GM19328 (cell line): ENCODE measurements around the gene S100A9.
"Not testable (repeated sequence)": the region's sequence is repeated elsewhere in the genome, so short reads cannot be mapped to it uniquely, and the experiment has no call there.

Experiments
- ATAC-seq: cut with Tn5 transposase; IDR thresholded peaks from one replicate; pipeline ENCODE4 v1.9.1; 2021; ENCODE audit warnings: mild to moderate bottlenecking, moderate library complexity; ENCODE audit not compliant: unreplicated experiment

The S100A9 gene

DNA sequence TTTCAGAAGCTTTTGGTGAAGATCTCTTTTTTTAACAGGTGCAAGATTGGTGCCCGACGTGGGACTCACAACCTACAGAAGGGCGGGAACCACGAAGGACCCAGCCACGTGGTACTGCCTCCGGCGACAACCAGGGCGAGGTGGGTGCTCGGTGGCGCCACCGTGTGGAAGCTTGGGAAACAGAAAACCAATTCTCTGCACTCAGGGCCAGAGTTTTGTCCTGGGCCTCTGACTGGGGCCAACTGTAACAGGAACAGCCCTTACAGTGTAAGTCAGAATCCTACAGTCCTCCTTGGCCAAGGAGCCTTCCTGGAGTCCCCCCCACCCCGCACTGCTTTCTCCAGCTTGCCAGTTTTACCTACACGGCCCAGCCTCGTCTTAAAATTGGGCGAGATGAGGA is 47.1 kb downstream of the S100A9 start:
- ATAC-seq = no peak

DNA sequence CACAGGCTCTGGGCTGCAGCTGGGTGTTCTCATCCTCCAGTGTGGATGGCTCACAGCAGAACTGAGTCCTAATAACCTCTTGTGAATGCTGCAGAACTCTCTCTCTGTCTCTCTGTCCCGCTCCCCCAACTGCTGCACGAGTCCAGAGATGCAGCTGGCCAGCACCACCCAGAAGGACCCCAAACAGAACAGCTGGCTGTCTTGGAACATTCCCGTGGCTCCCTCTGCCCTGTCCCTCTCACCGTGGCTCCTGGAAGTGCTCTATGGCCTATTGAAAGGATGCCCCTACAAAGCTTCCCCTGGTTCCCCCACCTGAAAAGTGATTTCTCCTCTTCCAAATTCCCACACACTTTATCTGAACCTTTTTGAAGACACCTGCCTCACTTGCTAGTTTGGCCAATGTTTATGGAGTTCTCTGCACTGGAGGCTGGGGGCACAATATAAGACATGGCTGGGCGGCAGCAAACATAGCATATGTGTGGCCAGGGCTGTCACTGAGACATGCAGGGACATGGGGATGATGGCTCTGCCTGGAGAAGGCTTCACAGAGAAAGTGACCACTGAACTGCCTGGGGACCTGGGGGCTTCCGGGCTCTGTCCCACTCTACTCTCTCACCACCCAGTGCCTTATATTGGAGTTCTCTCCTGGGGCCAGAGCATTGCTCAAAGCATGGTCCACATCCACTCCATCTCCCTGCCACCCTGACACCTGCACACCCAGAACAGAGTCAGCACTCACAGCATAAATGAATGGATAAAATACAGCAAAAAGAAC is 48.4 kb downstream of the S100A9 start:
- not testable (repeated sequence) for ATAC-seq

DNA sequence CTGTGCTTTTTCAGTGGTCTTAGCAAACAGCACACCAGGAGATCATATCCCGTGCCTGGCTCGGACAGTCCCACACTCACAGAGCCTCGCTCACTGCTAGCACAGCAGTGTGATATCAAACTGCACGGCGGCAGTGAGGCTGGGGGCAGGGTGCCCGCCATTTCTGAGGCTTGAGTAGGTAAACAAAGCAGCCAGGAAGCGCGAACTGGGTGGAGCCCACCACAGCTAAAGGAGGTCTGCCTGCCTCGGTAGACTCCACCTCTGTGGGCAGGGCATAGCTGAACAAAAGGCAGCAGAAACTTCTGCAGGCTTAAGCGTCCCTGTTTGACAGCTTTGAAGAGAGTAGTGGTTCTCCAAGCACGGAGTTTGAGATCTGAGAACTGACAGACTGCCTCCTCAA is 49.6 kb downstream of the S100A9 start:
- not testable (repeated sequence) for ATAC-seq
